H9 (cell line): ENCODE results near the gene DHRS4L2. TPM values are rescaled to one million over a fixed set of nuclear protein-coding genes. Genes with fewer than 3 reads are reported as not detected.

Source experiments
- DNase-seq: peaks from one replicate; pipeline ENCODE4 v3.0.0-alpha.2; 2017
- H2AFZ ChIP-seq: one replicate; pipeline ENCODE4 v1.6.1; 2013; ENCODE audit warnings: mild to moderate bottlenecking, low read length, control low read depth, moderate library complexity
- H2AK5ac ChIP-seq: 2 replicates; pipeline ENCODE4 v1.6.1; 2013; ENCODE audit warnings: low read length, control low read depth, mixed read lengths; ENCODE audit not compliant: insufficient read length
- H2BK120ac ChIP-seq: one replicate; pipeline ENCODE4 v1.6.1; 2013; ENCODE audit warnings: low read depth, mild to moderate bottlenecking, low read length, control low read depth, inconsistent platforms; ENCODE audit not compliant: poor library complexity, severe bottlenecking
- H2BK12ac ChIP-seq: 2 replicates; pipeline ENCODE4 v1.6.1; 2013; ENCODE audit warnings: low read length, control low read depth, mixed read lengths, low read depth; ENCODE audit not compliant: insufficient read length
- H2BK15ac ChIP-seq: 2 replicates; pipeline ENCODE4 v1.6.1; 2013; ENCODE audit warnings: low read depth, low read length, control low read depth
- H2BK20ac ChIP-seq: one replicate; pipeline ENCODE4 v1.6.1; 2013; ENCODE audit warnings: low read depth, mild to moderate bottlenecking, low read length, control low read depth, inconsistent platforms; ENCODE audit not compliant: poor library complexity, severe bottlenecking
- H2BK5ac ChIP-seq: 2 replicates; pipeline ENCODE4 v1.6.1; 2013; ENCODE audit warnings: low read length, control low read depth, mixed read lengths; ENCODE audit not compliant: insufficient read length
- H3K14ac ChIP-seq: 2 replicates; pipeline ENCODE4 v1.6.1; 2013; ENCODE audit warnings: low read length, control low read depth; ENCODE audit not compliant: insufficient read depth
- H3K18ac ChIP-seq: 2 replicates; pipeline ENCODE4 v1.6.1; 2013; ENCODE audit warnings: low read depth, mild to moderate bottlenecking, mixed read lengths, low read length, control low read depth; ENCODE audit not compliant: insufficient read length
- H3K23ac ChIP-seq: 2 replicates; pipeline ENCODE4 v1.6.1; 2013; ENCODE audit warnings: low read length, control low read depth, mixed read lengths, low read depth; ENCODE audit not compliant: insufficient read length
- H3K23me2 ChIP-seq: 2 replicates; pipeline ENCODE4 v1.6.1; 2013; ENCODE audit warnings: low read depth, mild to moderate bottlenecking, mixed read lengths, low read length, control low read depth; ENCODE audit not compliant: insufficient read length, poor library complexity, severe bottlenecking
- H3K27ac ChIP-seq: 2 replicates; pipeline ENCODE4 v1.5.1; 2013; ENCODE audit warnings: low read length, control low read depth, mixed read lengths, low read depth; ENCODE audit not compliant: insufficient read length
- H3K27me3 ChIP-seq: 2 replicates; pipeline ENCODE4 v1.6.1; 2013; ENCODE audit warnings: low read length, control low read depth, inconsistent platforms; ENCODE audit not compliant: insufficient read depth
- H3K4ac ChIP-seq: 2 replicates; pipeline ENCODE4 v1.6.1; 2013; ENCODE audit warnings: low read depth, mild to moderate bottlenecking, control low read depth, inconsistent platforms, low read length, moderate library complexity
- H3K4me1 ChIP-seq: 2 replicates; pipeline ENCODE4 v1.6.1; 2013; ENCODE audit warnings: low read length, control low read depth, inconsistent platforms; ENCODE audit not compliant: insufficient read depth
- H3K4me2 ChIP-seq: 2 replicates; pipeline ENCODE4 v1.6.1; 2013; ENCODE audit warnings: low read length, control low read depth, mixed read lengths; ENCODE audit not compliant: insufficient read length, insufficient read depth
- H3K56ac ChIP-seq: 2 replicates; pipeline ENCODE4 v1.6.1; 2013; ENCODE audit warnings: low read depth, mild to moderate bottlenecking, mixed read lengths, low read length, control low read depth; ENCODE audit not compliant: insufficient read length
- H3K79me1 ChIP-seq: 2 replicates; pipeline ENCODE4 v1.6.1; 2013; ENCODE audit warnings: low read depth, mild to moderate bottlenecking, moderate library complexity, low read length, control low read depth, inconsistent platforms; ENCODE audit not compliant: insufficient read depth, poor library complexity, severe bottlenecking
- H3K79me2 ChIP-seq: 2 replicates; pipeline ENCODE4 v1.6.1; 2013; ENCODE audit warnings: low read length, control low read depth, inconsistent platforms; ENCODE audit not compliant: insufficient read depth
- H3K9ac ChIP-seq: 2 replicates; pipeline ENCODE4 v1.6.1; 2013; ENCODE audit warnings: low read length, control low read depth, mixed read lengths; ENCODE audit not compliant: insufficient read length; ENCODE audit errors: extremely low read depth
- H3K9me3 ChIP-seq: one replicate; pipeline ENCODE4 v1.6.1; 2013; ENCODE audit warnings: low read depth, low read length, inconsistent platforms; ENCODE audit not compliant: control insufficient read depth
- H3T11ph ChIP-seq: one replicate; pipeline ENCODE4 v1.6.1; 2013; ENCODE audit warnings: mild to moderate bottlenecking, low read length, control low read depth, inconsistent platforms
- H4K20me1 ChIP-seq: one replicate; pipeline ENCODE4 v1.6.1; 2013; ENCODE audit not compliant: control insufficient read depth, insufficient read length, insufficient read depth
- H4K5ac ChIP-seq: 2 replicates; pipeline ENCODE4 v1.6.1; 2013; ENCODE audit warnings: low read depth, mild to moderate bottlenecking, mixed read lengths, low read length, control low read depth; ENCODE audit not compliant: insufficient read length
- H4K8ac ChIP-seq: replicated peaks from 2 replicates; pipeline ENCODE4 v1.6.1; 2013; ENCODE audit warnings: low read length, control low read depth, mixed read lengths, low read depth; ENCODE audit not compliant: insufficient read length
- H4K91ac ChIP-seq: 2 replicates; pipeline ENCODE4 v1.6.1; 2013; ENCODE audit warnings: low read depth, mild to moderate bottlenecking, moderate library complexity, mixed read lengths, low read length, control low read depth; ENCODE audit not compliant: insufficient read length
- H3K27ac Mint-ChIP-seq, 3 experiments: 2 replicates in 2 of 3; 3 replicates in 1 of 3; pipeline ENCODE4 v1.8.0; 2020 to 2021; ENCODE audit warnings: mixed read lengths in 3 of 3, mild to moderate bottlenecking in 1 of 3, moderate library complexity in 1 of 3
- H3K27me3 Mint-ChIP-seq: 2 replicates; pipeline ENCODE4 v1.8.0; 2021; ENCODE audit warnings: low read depth, mild to moderate bottlenecking, moderate library complexity, mixed read lengths
- H3K36me3 Mint-ChIP-seq, 3 experiments: 2 replicates in 2 of 3; 3 replicates in 1 of 3; pipeline ENCODE4 v1.8.0; 2020 to 2021; ENCODE audit warnings: low read depth in 3 of 3, mixed read lengths in 3 of 3; ENCODE audit not compliant: insufficient read depth in 1 of 3
- H3K4me1 Mint-ChIP-seq, 2 experiments: 2 replicates each; pipeline ENCODE4 v1.8.0; 2020; ENCODE audit warnings: mixed read lengths in 2 of 2
- H3K4me3 Mint-ChIP-seq, 2 experiments: 2 replicates in 1 of 2; 3 replicates in 1 of 2; pipeline ENCODE4 v1.8.0; 2020 to 2021; ENCODE audit warnings: mild to moderate bottlenecking in 2 of 2, mixed read lengths in 2 of 2, moderate library complexity in 1 of 2
- H3K9me3 Mint-ChIP-seq, 2 experiments: 2 replicates in 1 of 2; 3 replicates in 1 of 2; pipeline ENCODE4 v1.8.0; 2020; ENCODE audit warnings: mild to moderate bottlenecking in 2 of 2, mixed read lengths in 2 of 2, moderate library complexity in 1 of 2
- CTCF ChIP-seq: fragments of 200-600 bp; sonication (generic); conservative IDR thresholded peaks from 3 replicates; pipeline ENCODE4 v1.8.0; 2021; ENCODE audit warnings: antibody characterized with exemption, mild to moderate bottlenecking
- WGBS: extraction: QIAGEN DNeasy Blood & Tissue Kit; methylation state at CpG from one replicate; pipeline ENCODE4 v1.1.7; 2013; ENCODE audit warnings: missing lambda C conversion rate, low lambda C conversion rate, mixed read lengths; ENCODE audit not compliant: insufficient read length; ENCODE audit errors: extremely low coverage; 5-methylcytosine and 5-hydroxymethylcytosine counted together
- total RNA-seq: library from RNA; stranded (reverse); gene quantifications from 2 replicates; pipeline ENCODE4 v1.2.1, GENCODE V29; 2021

Gene DHRS4L2
- total RNA-seq, 1 experiment from 2014 or later: 10.2 TPM

DNA sequence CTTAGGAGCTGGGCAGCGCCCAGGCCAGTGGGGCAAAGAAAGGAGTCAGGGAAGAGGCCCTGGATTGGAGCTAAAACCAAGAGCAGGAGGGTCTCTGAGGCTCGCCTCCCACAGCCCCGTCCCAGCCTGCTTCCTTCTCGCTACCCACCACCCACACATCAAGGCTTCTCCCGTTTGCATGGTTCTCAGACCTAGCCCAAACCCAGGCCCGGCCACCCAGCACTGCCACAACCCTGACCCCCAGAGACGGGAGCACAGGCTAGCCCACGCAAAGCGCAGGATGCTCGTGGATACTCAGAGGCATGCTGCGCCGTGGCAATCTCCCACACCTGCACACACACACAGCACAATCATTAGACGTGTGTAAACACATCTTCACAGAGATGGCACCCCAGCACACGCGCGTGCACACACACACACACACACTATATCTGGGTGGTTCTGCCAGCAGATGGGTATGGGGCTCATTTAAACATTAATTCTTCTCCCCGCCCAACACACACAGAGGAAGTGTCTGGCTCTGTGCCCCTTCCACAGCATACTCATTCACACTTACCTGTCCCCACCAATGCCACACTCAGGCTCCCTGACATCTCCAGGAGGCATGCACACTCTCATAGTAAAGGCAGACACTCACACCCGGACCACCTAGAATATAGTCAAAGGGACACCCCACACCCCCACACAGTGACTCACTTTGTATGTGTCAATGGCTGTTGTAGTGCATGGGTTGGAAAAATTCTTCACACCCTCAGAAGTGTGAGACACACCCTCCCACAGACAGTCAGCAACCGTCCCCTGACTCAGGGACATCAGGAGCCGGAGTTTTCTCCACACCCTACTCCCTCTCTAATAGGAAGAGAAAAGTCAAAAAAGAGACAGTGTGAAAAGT, 64.2 kb downstream of the DHRS4L2 start:
- DNase-seq: no peak
- Mint-ChIP-seq H3K9me3 (no peaks in the 10 kb centered on the region; a peak in 1 of 5 replicates), H3K27me3 (peaks cover 8% of the 10 kb centered on the region), H3K27ac (no peak overlapping the region), H3K36me3 (peaks cover 0 to 6% (median 3%) of the 10 kb centered on the region in 3 experiments; a peak in 5 of 7 replicates), H3K4me3 (peak overlapping the region; percentile 73 to 77), H3K4me1 (peaks cover 15 to 20% of the 10 kb centered on the region in 2 experiments)
- H4K8ac ChIP-seq: no peak overlapping the region
- no peak overlapping the region for H3K23ac ChIP-seq
- no peak for TF ChIP-seq CTCF
- no peaks in the 10 kb centered on the region for H3K4me1 ChIP-seq
- no peak overlapping the region for H3K27ac ChIP-seq
- H3K79me2 ChIP-seq: no peaks in the 10 kb centered on the region
- H3K9ac ChIP-seq: no peak overlapping the region
- H2AK5ac ChIP-seq: no peak overlapping the region
- no peaks in the 10 kb centered on the region for H3K79me1 ChIP-seq
- no peak overlapping the region for H3K56ac ChIP-seq
- H3K4ac ChIP-seq: no peak overlapping the region
- peak overlapping the region; percentile 76 for H3K4me2 ChIP-seq
- H4K20me1 ChIP-seq: peaks cover 2% of the 10 kb centered on the region
- H2BK15ac ChIP-seq: no peak overlapping the region
- no peak overlapping the region for H3K18ac ChIP-seq
- H2BK12ac ChIP-seq: no peak overlapping the region
- no peak overlapping the region for H2AFZ ChIP-seq
- no peak overlapping the region for H2BK5ac ChIP-seq
- H2BK20ac ChIP-seq: no peak overlapping the region
- no peaks in the 10 kb centered on the region for H3K9me3 ChIP-seq
- no peak overlapping the region for H3K14ac ChIP-seq
- WGBS: no CpG with 5 or more reads among the region's 20 CpGs
- no peak overlapping the region for H2BK120ac ChIP-seq
- H4K91ac ChIP-seq: no peak overlapping the region
- no peaks in the 10 kb centered on the region for H3K27me3 ChIP-seq
- no peak overlapping the region for H4K5ac ChIP-seq
- peaks cover 8% of the 10 kb centered on the region for H3K23me2 ChIP-seq
- H3T11ph ChIP-seq: no peak overlapping the region
